PC-3 (cell line): ENCODE results near the gene ABCC12. TPM values are rescaled to one million over a fixed set of nuclear protein-coding genes. Genes with fewer than 3 reads are reported as not detected.

ENCODE experiments used
- ATAC-seq: fragments of 200-7000 bp; cut with Tn5 transposase; 2 replicates; pipeline ENCODE4 v1.9.1; 2020; ENCODE audit warnings: mild to moderate bottlenecking, moderate library complexity
- BruUV-seq: library from RNA; stranded (reverse); fragments of 400-500 nt; replicated peaks from 2 replicates; lab custom pipeline; 2021; lab: Mats Ljungman, UMichigan
- CTCF ChIA-PET: fragments of 300-600 bp; sonication (Branson Sonifier 250); formaldehyde crosslinking; loops from one replicate; lab custom pipeline; 2022; ENCODE audit warnings: antibody characterized with exemption; lab: Charles Lee
- POLR2A ChIA-PET: fragments of 300-600 bp; sonication (Branson Sonifier 250); formaldehyde crosslinking; loops from one replicate; lab custom pipeline; 2022; ENCODE audit warnings: antibody characterized with exemption; ENCODE audit not compliant: unreplicated experiment; lab: Charles Lee
- DNase-seq: peaks from one replicate; pipeline ENCODE4 v3.0.0-alpha.2; 2015
- H2AFZ ChIP-seq: fragments of 300-600 bp; sonication (generic); 2 replicates; pipeline ENCODE4 v1.6.0; 2016; ENCODE audit warnings: antibody characterized with exemption, low read length
- H3F3A ChIP-seq: fragments of 300-600 bp; sonication (generic); one replicate; pipeline ENCODE4 v1.6.0; 2017; ENCODE audit warnings: antibody characterized with exemption, low read length, control low read depth, mild to moderate bottlenecking; ENCODE audit not compliant: unreplicated experiment
- H3K27ac ChIP-seq: fragments of 300-600 bp; sonication (generic); 2 replicates; pipeline ENCODE4 v1.5.1; 2016; ENCODE audit warnings: mild to moderate bottlenecking, low read length
- H3K27me3 ChIP-seq: fragments of 300-600 bp; sonication (generic); 2 replicates; pipeline ENCODE4 v1.6.1; 2016; ENCODE audit warnings: low read length, mixed read lengths
- H3K36me3 ChIP-seq: fragments of 300-600 bp; sonication (generic); 2 replicates; pipeline ENCODE4 v1.6.1; 2016; ENCODE audit warnings: low read depth, mixed run types, low read length, mixed read lengths
- H3K4me1 ChIP-seq: fragments of 300-600 bp; sonication (generic); 2 replicates; pipeline ENCODE4 v1.5.1; 2016; ENCODE audit warnings: low read length; ENCODE audit not compliant: insufficient read depth
- H3K4me2 ChIP-seq: fragments of 300-600 bp; sonication (generic); 2 replicates; pipeline ENCODE4 v1.6.0; 2016; ENCODE audit warnings: low read length
- H3K4me3 ChIP-seq: fragments of 300-600 bp; sonication (generic); 2 replicates; pipeline ENCODE4 v1.5.1; 2016; ENCODE audit warnings: mild to moderate bottlenecking, low read length, mixed read lengths
- H3K79me2 ChIP-seq: fragments of 300-600 bp; sonication (generic); 2 replicates; pipeline ENCODE4 v1.6.1; 2017; ENCODE audit warnings: low read length, mixed read lengths
- H3K9ac ChIP-seq: fragments of 300-600 bp; sonication (generic); 2 replicates; pipeline ENCODE4 v1.6.0; 2016; ENCODE audit warnings: mild to moderate bottlenecking, low read length
- H3K9me2 ChIP-seq: fragments of 300-600 bp; sonication (generic); replicated peaks from 2 replicates; pipeline ENCODE4 v1.6.1; 2016; ENCODE audit warnings: mixed run types, low read length, mixed read lengths
- H3K9me3 ChIP-seq: fragments of 300-600 bp; sonication (generic); 2 replicates; pipeline ENCODE4 v1.6.1; 2016; ENCODE audit warnings: low read length, mixed read lengths
- H4K20me1 ChIP-seq: fragments of 300-600 bp; sonication (generic); 2 replicates; pipeline ENCODE4 v1.6.1; 2016; ENCODE audit warnings: low read length, mixed read lengths
- CTCF ChIP-seq: fragments of 300-600 bp; sonication (generic); conservative IDR thresholded peaks from 2 replicates; pipeline ENCODE4 v1.5.1; 2017; ENCODE audit warnings: antibody characterized with exemption, low read depth, mild to moderate bottlenecking, low read length
- EZH2 ChIP-seq: fragments of 300-600 bp; sonication (generic); IDR thresholded peaks from one replicate; pipeline ENCODE4 v1.6.1; 2017; ENCODE audit warnings: antibody characterized with exemption, mild to moderate bottlenecking, low read length; ENCODE audit not compliant: unreplicated experiment
- EZH2phosphoT487 ChIP-seq: fragments of 300-600 bp; sonication (generic); IDR thresholded peaks from 2 replicates; pipeline ENCODE4 v1.6.1; 2018; ENCODE audit warnings: mild to moderate bottlenecking, antibody characterized with exemption, low read length, borderline replicate concordance
- intact Hi-C: fragments of 100-400 bp; cut with micrococcal nuclease; formaldehyde crosslinking; loops from 2 replicates; pipeline ENCODE4 v1.9.0; 2023
- total RNA-seq: library from RNA; depleted of rRNA; stranded (reverse); fragments of >200 nt; gene quantifications from 2 replicates; pipeline ENCODE4 v1.2.3, GENCODE V29; 2014

The ABCC12 gene
- total RNA-seq, 1 experiment from 2014 or later: not detected

DNA sequence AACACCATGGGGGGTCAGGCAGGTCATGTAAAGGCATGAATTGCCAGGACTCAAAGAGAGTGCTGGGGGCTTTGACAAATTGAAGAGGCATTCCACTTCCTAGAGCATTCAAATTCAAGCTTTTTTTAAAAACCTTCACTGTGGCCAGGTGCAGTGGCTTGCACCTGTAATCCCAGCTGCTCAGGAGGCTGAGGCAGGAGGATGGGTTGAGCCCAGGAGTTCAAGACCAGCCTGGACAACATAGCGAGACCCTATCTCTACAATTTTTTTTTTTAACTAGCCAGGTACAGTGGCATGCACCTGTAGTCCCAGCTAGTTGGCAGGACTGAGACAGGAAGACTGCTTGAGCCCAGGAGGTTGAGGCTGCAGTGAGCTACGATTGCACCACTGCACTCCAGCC is 17.2 kb downstream of the ABCC12 start:
- ChIA-PET CTCF (no interaction called here), POLR2A (no interaction called here)
- no peaks in the 10 kb centered on the region for H3K9me2 ChIP-seq
- no peak overlapping the region for H3K9ac ChIP-seq
- ATAC-seq: no peak
- TF ChIP-seq EZH2phosphoT487 (no peak), EZH2 (no peak), CTCF (no peak)
- H3K36me3 ChIP-seq: no peaks in the 10 kb centered on the region
- no peak overlapping the region for H3K27ac ChIP-seq
- H3K4me3 ChIP-seq: no peak overlapping the region
- no peaks in the 10 kb centered on the region for H3K4me1 ChIP-seq
- H3F3A ChIP-seq: no peaks in the 10 kb centered on the region
- H4K20me1 ChIP-seq: no peaks in the 10 kb centered on the region
- no peaks in the 10 kb centered on the region for H3K9me3 ChIP-seq
- no peak overlapping the region for H3K4me2 ChIP-seq
- DNase-seq: no peak
- intact Hi-C loops: no loop called here
- no peak overlapping the region for H2AFZ ChIP-seq
- no peaks in the 10 kb centered on the region for H3K27me3 ChIP-seq
- no TSS peak for BruUV-seq
- H3K79me2 ChIP-seq: no peaks in the 10 kb centered on the region

DNA sequence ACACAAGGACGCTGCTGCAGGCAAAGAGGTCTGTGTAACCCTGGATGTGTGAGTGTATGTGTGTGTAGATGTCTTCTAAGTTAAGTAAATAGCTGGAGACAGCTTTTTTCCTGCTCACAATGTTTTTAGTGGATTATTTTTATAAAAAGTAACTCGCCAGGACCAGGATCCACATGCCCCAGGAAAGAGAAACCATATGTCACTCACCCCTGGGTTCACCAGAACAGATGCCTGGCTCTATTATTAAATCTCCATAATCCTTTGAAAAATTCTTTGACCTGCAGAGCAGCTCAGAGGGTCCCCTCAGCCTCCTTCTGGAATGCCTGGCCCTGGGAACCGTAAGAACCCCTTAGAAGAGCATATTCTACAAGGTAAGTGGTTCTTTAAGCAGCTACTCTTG is 18.0 kb downstream of the ABCC12 start:
- POLR2A ChIA-PET: no interaction called here
- Histone ChIP-seq H3K9me3 (no peaks in the 10 kb centered on the region), H3K79me2 (no peaks in the 10 kb centered on the region), H3K4me3 (no peak overlapping the region), H3F3A (no peaks in the 10 kb centered on the region), H3K4me2 (no peak overlapping the region), H3K9me2 (no peaks in the 10 kb centered on the region), H3K4me1 (no peaks in the 10 kb centered on the region), H3K27ac (no peak overlapping the region), H3K36me3 (no peaks in the 10 kb centered on the region), H4K20me1 (no peaks in the 10 kb centered on the region), H3K27me3 (no peaks in the 10 kb centered on the region), H2AFZ (no peak overlapping the region), H3K9ac (no peak overlapping the region)
- intact Hi-C loops: no loop called here
- ATAC-seq (no peak), DNase-seq (no peak)
- TF ChIP-seq EZH2: no peak
- no peak for TF ChIP-seq CTCF
- no peak for TF ChIP-seq EZH2phosphoT487
- no TSS peak for BruUV-seq
- CTCF ChIA-PET: no interaction called here

GRCh38 chr16:48136547-48137360 is 19.0 kb downstream of the ABCC12 start:
- Histone ChIP-seq H3K27ac (no peak overlapping the region), H3K9me3 (no peaks in the 10 kb centered on the region), H3K4me1 (no peaks in the 10 kb centered on the region), H3F3A (no peaks in the 10 kb centered on the region), H2AFZ (no peak overlapping the region), H3K4me3 (no peak overlapping the region), H3K4me2 (no peak overlapping the region), H3K9ac (no peak overlapping the region), H3K27me3 (no peaks in the 10 kb centered on the region), H4K20me1 (no peaks in the 10 kb centered on the region), H3K36me3 (no peaks in the 10 kb centered on the region), H3K9me2 (no peaks in the 10 kb centered on the region), H3K79me2 (no peaks in the 10 kb centered on the region)
- ATAC-seq (no peak), DNase-seq (no peak)
- POLR2A ChIA-PET: no interaction called here
- CTCF ChIA-PET: no interaction called here
- no TSS peak for BruUV-seq
- intact Hi-C loops: no loop called here
- no peak for TF ChIP-seq EZH2phosphoT487
- TF ChIP-seq CTCF: no peak
- TF ChIP-seq EZH2: no peak
